ENCODE measurements around the gene TMEM8B.
A peak's percentile ranks its signal among the peaks of the same experiment; 100 is the strongest.

TMEM8B gene

GRCh38 chr9:35914301-35914807, 85.3 kb downstream of the TMEM8B start:
- Histone ChIP-seq H3K4me3 (no peak overlapping the region), H3K27ac (peak overlapping the region in 7 of 21 experiments; percentile 1 to 76 (median 46))

All from skin epidermis (tissue), 12 donors.